Effector memory CD4-positive, alpha-beta T cell (primary cell): ENCODE results near the gene PSMD13.
"Not testable (repeated sequence)": the region's sequence is repeated elsewhere in the genome, so short reads cannot be mapped to it uniquely, and the experiment has no call there.

ENCODE experiments used
- DNase-seq, 3 donors: peaks; one replicate each; pipeline ENCODE4 v3.0.0-alpha.2; 2020
- H3K27ac ChIP-seq: 2 replicates; pipeline ENCODE4 v1.7.0; 2013; ENCODE audit warnings: mild to moderate bottlenecking, low read length, moderate library complexity; ENCODE audit not compliant: insufficient read depth, poor library complexity, severe bottlenecking
- H3K27me3 ChIP-seq: replicated peaks from 2 replicates; pipeline ENCODE4 v1.7.0; 2013; ENCODE audit warnings: mild to moderate bottlenecking, low read length; ENCODE audit not compliant: insufficient read depth, control insufficient read depth, poor library complexity, severe bottlenecking
- H3K36me3 ChIP-seq: 2 replicates; pipeline ENCODE4 v1.7.0; 2013; ENCODE audit warnings: mild to moderate bottlenecking, low read length, moderate library complexity; ENCODE audit not compliant: control insufficient read depth, insufficient read depth
- H3K4me1 ChIP-seq: 2 replicates; pipeline ENCODE4 v1.7.0; 2013; ENCODE audit warnings: low read length, mild to moderate bottlenecking; ENCODE audit not compliant: control insufficient read depth, insufficient read depth, poor library complexity, severe bottlenecking
- H3K4me3 ChIP-seq: 2 replicates; pipeline ENCODE4 v1.7.0; 2013; ENCODE audit warnings: low read length, low read depth, mild to moderate bottlenecking; ENCODE audit not compliant: insufficient read depth, poor library complexity, severe bottlenecking
- H3K9me3 ChIP-seq: 2 replicates; pipeline ENCODE4 v1.7.0; 2013; ENCODE audit warnings: mild to moderate bottlenecking, low read length, moderate library complexity; ENCODE audit not compliant: control insufficient read depth

PSMD13 gene

GRCh38 chr11:227824-228379 is 8.9 kb upstream of the PSMD13 start:
- Histone ChIP-seq H3K27ac (no peak overlapping the region), H3K27me3 (no peaks in the 10 kb centered on the region), H3K4me1 (no peaks in the 10 kb centered on the region), H3K36me3 (peaks cover 3% of the 10 kb centered on the region), H3K9me3 (no peaks in the 10 kb centered on the region), H3K4me3 (no peak overlapping the region)
- DNase-seq, result no peak

GRCh38 chr11:230431-230830 is 6.3 kb upstream of the PSMD13 start:
- H3K27me3 ChIP-seq, result no peaks in the 10 kb centered on the region
- peaks cover 3% of the 10 kb centered on the region for H3K4me1 ChIP-seq
- H3K9me3 ChIP-seq, result no peaks in the 10 kb centered on the region
- H3K4me3 ChIP-seq, result no peak overlapping the region
- H3K36me3 ChIP-seq, result peaks cover 4% of the 10 kb centered on the region
- H3K27ac ChIP-seq, result no peak overlapping the region
- no peak for DNase-seq

- Histone ChIP-seq H3K27ac (no peak overlapping the region), H3K27me3 (no peaks in the 10 kb centered on the region), H3K36me3 (peaks cover 4% of the 10 kb centered on the region), H3K4me1 (peaks cover 12% of the 10 kb centered on the region), H3K9me3 (no peaks in the 10 kb centered on the region), H3K4me3 (no peak overlapping the region)
- DNase-seq, result no peak
Observed at GRCh38 chr11:232783-233565, 3.8 kb upstream of the PSMD13 start.

- H3K4me3 ChIP-seq, result no peak overlapping the region
- peak overlapping the region; percentile 99 for H3K27ac ChIP-seq
- no peaks in the 10 kb centered on the region for H3K9me3 ChIP-seq
- H3K4me1 ChIP-seq, result peaks cover 14% of the 10 kb centered on the region
- H3K27me3 ChIP-seq, result no peaks in the 10 kb centered on the region
- peaks cover 15% of the 10 kb centered on the region for H3K36me3 ChIP-seq
- DNase-seq, result no peak
Observed at GRCh38 chr11:235180-235579, 1.6 kb upstream of the PSMD13 start.

GRCh38 chr11:235609-235996 is 1.2 kb upstream of the PSMD13 start:
- Histone ChIP-seq H3K4me1 (peaks cover 14% of the 10 kb centered on the region), H3K4me3 (peak overlapping the region; percentile 81), H3K9me3 (no peaks in the 10 kb centered on the region), H3K27ac (peak overlapping the region; percentile 99), H3K27me3 (no peaks in the 10 kb centered on the region), H3K36me3 (peaks cover 19% of the 10 kb centered on the region)
- DNase-seq, result peak in 2 of 3 donors; percentile 50 to 52

GRCh38 chr11:235997-236773 is 591 bp upstream of the PSMD13 start, which contains the start of gene SIRT3:
SIRT3 (minus strand) TSS chr11:236342; CDS start chr11:236328, 14 bp downstream.
- peak within 1 kb of the TSS; percentile 89 for H3K4me3 ChIP-seq
- H3K9me3 ChIP-seq, result no peaks in the 10 kb centered on the region
- H3K4me1 ChIP-seq, result peaks cover 14% of the 10 kb centered on the region
- peaks cover 23% of the 10 kb centered on the region for H3K36me3 ChIP-seq
- H3K27me3 ChIP-seq, result no peaks in the 10 kb centered on the region
- peak within 1 kb of the TSS; percentile 99 for H3K27ac ChIP-seq
- DNase-seq, result peak; percentile 81 to 86 (median 84)

GRCh38 chr11:238346-238745 is 1.6 kb downstream of the PSMD13 start:
- not testable (repeated sequence) for DNase-seq, H3K4me3 ChIP-seq, H3K9me3 ChIP-seq, H3K27me3 ChIP-seq, H3K27ac ChIP-seq
- Histone ChIP-seq H3K36me3 (peaks cover 36% of the 10 kb centered on the region), H3K4me1 (peaks cover 14% of the 10 kb centered on the region)

GRCh38 chr11:240315-240714 is 3.5 kb downstream of the PSMD13 start:
- Histone ChIP-seq H3K27me3 (no peaks in the 10 kb centered on the region), H3K4me3 (no peak overlapping the region), H3K9me3 (no peaks in the 10 kb centered on the region), H3K27ac (no peak overlapping the region), H3K36me3 (peaks cover 56% of the 10 kb centered on the region), H3K4me1 (peaks cover 12% of the 10 kb centered on the region)
- DNase-seq, result no peak

- Histone ChIP-seq H3K27me3 (no peaks in the 10 kb centered on the region), H3K4me3 (no peak overlapping the region), H3K4me1 (peaks cover 9% of the 10 kb centered on the region), H3K9me3 (no peaks in the 10 kb centered on the region), H3K27ac (no peak overlapping the region), H3K36me3 (peaks cover 68% of the 10 kb centered on the region)
- DNase-seq, result no peak
Observed at GRCh38 chr11:241634-242033, 4.9 kb downstream of the PSMD13 start.

- Histone ChIP-seq H3K4me1 (no peaks in the 10 kb centered on the region), H3K27ac (no peak overlapping the region), H3K36me3 (peaks cover 88% of the 10 kb centered on the region), H3K4me3 (no peak overlapping the region), H3K9me3 (no peaks in the 10 kb centered on the region), H3K27me3 (no peaks in the 10 kb centered on the region)
- DNase-seq, result no peak
Observed at GRCh38 chr11:244376-244775, 7.6 kb downstream of the PSMD13 start.
